Mammary epithelial cell (primary cell): ENCODE data around the gene ERG.

Experiments
- EZH2 ChIP-seq: IDR thresholded peaks from 2 replicates; pipeline ENCODE4 v1.6.1; 2012; ENCODE audit warnings: low read length, inconsistent platforms, borderline replicate concordance
- TF ChIP-seq, protein P1 (sequence below), 2 donors: IDR thresholded peaks in 1 of 2; conservative IDR thresholded peaks in 1 of 2; 2 replicates each; pipeline ENCODE4 v1.5.1; 2011 to 2012; ENCODE audit warnings: inconsistent platforms in 2 of 2, low read length in 2 of 2, mild to moderate bottlenecking in 2 of 2, control low read depth in 1 of 2, low read depth in 1 of 2; ENCODE audit not compliant: insufficient read depth in 1 of 2; ENCODE audit errors: extremely low read depth in 1 of 2

- TF ChIP-seq, protein P1, sequence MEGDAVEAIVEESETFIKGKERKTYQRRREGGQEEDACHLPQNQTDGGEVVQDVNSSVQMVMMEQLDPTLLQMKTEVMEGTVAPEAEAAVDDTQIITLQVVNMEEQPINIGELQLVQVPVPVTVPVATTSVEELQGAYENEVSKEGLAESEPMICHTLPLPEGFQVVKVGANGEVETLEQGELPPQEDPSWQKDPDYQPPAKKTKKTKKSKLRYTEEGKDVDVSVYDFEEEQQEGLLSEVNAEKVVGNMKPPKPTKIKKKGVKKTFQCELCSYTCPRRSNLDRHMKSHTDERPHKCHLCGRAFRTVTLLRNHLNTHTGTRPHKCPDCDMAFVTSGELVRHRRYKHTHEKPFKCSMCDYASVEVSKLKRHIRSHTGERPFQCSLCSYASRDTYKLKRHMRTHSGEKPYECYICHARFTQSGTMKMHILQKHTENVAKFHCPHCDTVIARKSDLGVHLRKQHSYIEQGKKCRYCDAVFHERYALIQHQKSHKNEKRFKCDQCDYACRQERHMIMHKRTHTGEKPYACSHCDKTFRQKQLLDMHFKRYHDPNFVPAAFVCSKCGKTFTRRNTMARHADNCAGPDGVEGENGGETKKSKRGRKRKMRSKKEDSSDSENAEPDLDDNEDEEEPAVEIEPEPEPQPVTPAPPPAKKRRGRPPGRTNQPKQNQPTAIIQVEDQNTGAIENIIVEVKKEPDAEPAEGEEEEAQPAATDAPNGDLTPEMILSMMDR (conservative IDR thresholded peaks at IDR 0.05 in 1 of 2, IDR thresholded peaks at IDR 0.05 in 1 of 2; ENCODE audit: extremely low read depth in 1 of 2, insufficient read depth in 1 of 2, low read depth in 1 of 2, low read length in 2 of 2) = no peak
- no peak for TF ChIP-seq EZH2
These were observed 102.7 kb downstream of the ERG start for GRCh38 chr21:38395581-38395980.
